Measurements from ENCODE around the gene PDE6B.

DNA sequence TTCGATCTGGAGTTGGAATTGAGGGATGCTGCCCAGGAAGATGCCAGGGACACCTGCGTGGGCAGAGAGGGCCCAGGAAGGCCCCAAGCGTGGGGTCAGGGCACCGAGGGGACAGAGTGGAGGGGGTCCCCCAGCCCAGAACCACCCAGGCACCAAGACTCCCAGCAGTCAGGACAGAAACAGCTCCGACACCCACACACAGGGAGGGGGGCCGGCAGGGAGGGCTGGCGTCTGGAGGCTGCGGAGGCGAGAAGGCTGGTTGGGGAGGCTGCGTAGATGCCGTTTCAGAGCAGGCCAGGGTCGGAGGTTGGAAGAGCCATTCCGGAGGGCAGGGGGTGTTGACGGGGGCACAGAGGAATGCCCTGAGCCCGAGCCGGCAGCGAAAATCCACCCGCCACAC lies 25.1 kb downstream of the PDE6B start:
- TF ChIP-seq, protein P1, sequence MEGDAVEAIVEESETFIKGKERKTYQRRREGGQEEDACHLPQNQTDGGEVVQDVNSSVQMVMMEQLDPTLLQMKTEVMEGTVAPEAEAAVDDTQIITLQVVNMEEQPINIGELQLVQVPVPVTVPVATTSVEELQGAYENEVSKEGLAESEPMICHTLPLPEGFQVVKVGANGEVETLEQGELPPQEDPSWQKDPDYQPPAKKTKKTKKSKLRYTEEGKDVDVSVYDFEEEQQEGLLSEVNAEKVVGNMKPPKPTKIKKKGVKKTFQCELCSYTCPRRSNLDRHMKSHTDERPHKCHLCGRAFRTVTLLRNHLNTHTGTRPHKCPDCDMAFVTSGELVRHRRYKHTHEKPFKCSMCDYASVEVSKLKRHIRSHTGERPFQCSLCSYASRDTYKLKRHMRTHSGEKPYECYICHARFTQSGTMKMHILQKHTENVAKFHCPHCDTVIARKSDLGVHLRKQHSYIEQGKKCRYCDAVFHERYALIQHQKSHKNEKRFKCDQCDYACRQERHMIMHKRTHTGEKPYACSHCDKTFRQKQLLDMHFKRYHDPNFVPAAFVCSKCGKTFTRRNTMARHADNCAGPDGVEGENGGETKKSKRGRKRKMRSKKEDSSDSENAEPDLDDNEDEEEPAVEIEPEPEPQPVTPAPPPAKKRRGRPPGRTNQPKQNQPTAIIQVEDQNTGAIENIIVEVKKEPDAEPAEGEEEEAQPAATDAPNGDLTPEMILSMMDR (IDR thresholded peaks at IDR 0.05), result no peak
- TF ChIP-seq POLR2A (IDR thresholded peaks at IDR 0.05) (no peak), POLR2AphosphoS5 (IDR thresholded peaks at IDR 0.05) (no peak), EP300 (IDR thresholded peaks at IDR 0.05) (no peak)

Data from gastroesophageal sphincter (tissue), 3 donors.